ENCODE measurements around the gene DRAM2.
"Not testable (repeated sequence)": the region's sequence is repeated elsewhere in the genome, so short reads cannot be mapped to it uniquely, and the experiment has no call there.

DRAM2 gene

DNA sequence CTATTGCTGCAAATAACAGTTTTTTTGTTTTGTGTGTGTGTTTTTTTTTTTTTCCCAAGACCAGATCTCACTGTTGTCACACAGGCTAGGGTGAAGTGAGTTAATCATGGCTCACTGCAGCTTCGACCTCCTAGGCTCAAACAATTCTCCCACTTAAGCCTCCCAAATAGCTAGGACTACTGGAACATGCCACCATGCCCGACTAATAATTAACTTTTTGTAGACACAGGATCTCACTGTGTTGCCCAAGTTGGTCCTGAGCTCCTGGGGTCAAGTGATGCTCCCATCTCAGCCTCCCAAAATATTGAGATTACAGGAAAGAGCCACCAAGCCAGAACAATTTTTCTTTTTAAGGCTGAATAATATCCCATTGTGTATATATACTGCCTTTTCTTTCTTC lies 34.9 kb downstream of the DRAM2 start:
- Histone ChIP-seq H3K27me3 (ENCODE audit: control insufficient read depth, insufficient read depth, low read length) (no peaks in the 10 kb centered on the region), H3K27ac (ENCODE audit: low read depth, low read length) (no peak overlapping the region), H3K9me3 (ENCODE audit: control insufficient read depth, insufficient read depth, low read depth, low read length) (peaks cover 35% of the 10 kb centered on the region), H3K4me3 (ENCODE audit: low read depth, low read length) (no peak overlapping the region), H3K9ac (ENCODE audit: low read length) (no peak overlapping the region), H3K4me1 (ENCODE audit: control insufficient read depth, insufficient read depth, low read length) (no peaks in the 10 kb centered on the region), H3K36me3 (ENCODE audit: control insufficient read depth, insufficient read depth, low read length) (no peaks in the 10 kb centered on the region)

DNA sequence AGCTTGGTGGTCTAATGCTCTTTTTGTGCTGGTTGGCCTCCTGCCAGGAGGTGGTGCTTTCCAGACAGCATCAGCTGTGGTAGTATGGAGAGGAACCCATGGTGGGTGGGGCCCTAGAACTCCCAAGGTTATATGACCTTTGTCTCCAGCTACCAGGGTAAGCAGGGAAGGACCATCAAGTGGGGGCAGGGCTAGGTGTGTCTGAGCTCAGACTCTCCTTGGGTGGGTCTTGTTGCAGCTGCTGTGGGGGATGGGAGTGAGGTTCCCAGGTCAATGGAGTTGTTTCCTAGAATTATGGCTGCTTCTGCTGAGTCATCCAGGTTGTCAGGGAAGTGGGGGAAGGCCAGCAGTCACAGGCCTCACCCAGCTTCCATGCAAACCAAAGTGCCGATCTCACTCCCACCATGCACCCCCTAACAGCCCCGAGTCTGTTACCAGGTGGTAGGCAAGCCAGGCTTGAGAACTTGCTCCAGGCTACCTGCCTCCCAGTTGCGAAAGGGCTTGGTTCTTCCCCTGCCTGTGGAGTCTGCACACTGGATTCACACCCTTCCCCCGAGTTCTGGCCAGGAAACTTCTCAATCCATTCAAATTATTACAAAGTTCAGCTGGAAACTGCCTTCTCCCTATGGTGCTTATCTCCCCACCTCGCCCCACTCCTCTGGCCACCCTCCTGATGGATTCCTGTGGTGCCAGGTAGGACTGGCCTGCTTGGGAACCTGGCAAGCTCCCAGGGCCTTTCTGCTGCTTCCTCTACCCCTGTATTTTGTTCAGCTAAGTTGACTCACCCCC lies 37.8 kb downstream of the DRAM2 start:
- Histone ChIP-seq H3K9me3 (ENCODE audit: control insufficient read depth, insufficient read depth, low read depth, low read length) (peaks cover 56% of the 10 kb centered on the region), H3K4me3 (ENCODE audit: low read depth, low read length) (no peak overlapping the region), H3K27ac (ENCODE audit: low read depth, low read length) (no peak overlapping the region), H3K27me3 (ENCODE audit: control insufficient read depth, insufficient read depth, low read length) (no peaks in the 10 kb centered on the region), H3K9ac (ENCODE audit: low read length) (no peak overlapping the region), H3K4me1 (ENCODE audit: control insufficient read depth, insufficient read depth, low read length) (no peaks in the 10 kb centered on the region), H3K36me3 (ENCODE audit: control insufficient read depth, insufficient read depth, low read length) (no peaks in the 10 kb centered on the region)

DNA sequence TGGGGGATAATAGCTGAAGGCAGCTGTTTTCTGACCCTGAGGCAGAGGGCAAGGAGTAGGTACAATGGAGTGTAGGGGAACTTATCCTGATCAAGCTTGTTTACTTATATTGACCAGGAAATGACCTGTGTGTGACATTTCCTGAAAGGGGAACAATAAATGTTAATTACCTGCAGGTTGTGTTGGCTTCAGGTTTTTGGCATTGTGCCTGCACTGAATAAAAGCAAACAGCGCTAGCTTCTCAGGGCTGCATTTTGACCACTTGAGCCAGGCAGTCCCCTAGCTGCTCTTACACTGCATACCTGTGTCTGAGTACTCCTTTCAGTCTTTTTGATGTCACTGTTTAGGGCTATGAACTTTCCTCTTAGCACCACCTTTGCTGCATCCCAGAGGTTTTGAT lies 40.6 kb downstream of the DRAM2 start:
- H3K36me3 ChIP-seq (ENCODE audit: control insufficient read depth, insufficient read depth, low read length): no peaks in the 10 kb centered on the region
- peaks cover 69% of the 10 kb centered on the region for H3K9me3 ChIP-seq (ENCODE audit: control insufficient read depth, insufficient read depth, low read depth, low read length)
- H3K9ac ChIP-seq (ENCODE audit: low read length): no peak overlapping the region
- no peak overlapping the region for H3K27ac ChIP-seq (ENCODE audit: low read depth, low read length)
- H3K4me3 ChIP-seq (ENCODE audit: low read depth, low read length): no peak overlapping the region
- H3K27me3 ChIP-seq (ENCODE audit: control insufficient read depth, insufficient read depth, low read length): no peaks in the 10 kb centered on the region
- no peaks in the 10 kb centered on the region for H3K4me1 ChIP-seq (ENCODE audit: control insufficient read depth, insufficient read depth, low read length)

DNA sequence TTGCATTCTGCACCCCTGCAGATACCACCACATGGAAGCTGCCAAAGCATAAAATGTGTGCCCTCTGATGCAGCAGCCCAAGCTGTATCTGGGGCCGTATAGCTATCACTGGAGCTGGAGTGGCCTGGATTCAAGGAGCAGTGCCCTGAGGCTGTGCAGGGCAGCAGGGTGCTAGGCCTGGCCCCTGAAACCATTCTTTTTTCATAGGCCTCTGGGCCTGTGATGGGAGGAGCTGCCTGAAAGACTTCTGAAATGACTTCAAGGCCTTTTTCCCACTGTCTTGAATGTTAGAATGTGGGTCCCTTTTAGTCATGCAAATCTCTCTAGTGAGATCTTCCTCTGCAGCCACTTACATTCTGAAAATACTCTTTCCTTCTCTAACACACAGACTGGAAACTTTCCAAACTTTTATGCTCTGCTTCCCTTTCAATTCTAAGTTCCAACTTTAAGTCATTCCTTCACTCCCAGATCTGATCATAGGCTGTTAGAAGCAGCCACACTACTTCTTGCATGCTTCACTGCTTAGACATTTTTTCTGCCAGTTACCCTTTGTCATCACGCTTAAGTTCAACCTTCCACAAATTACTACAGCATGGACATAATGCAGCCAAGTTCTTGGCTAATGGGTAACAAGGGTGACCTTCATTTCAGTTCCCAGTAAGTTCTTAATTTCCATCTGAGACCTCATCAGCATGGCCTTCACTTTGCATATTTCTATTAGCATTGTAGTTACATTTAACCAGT lies 42.4 kb downstream of the DRAM2 start:
- Histone ChIP-seq H3K27me3 (ENCODE audit: control insufficient read depth, insufficient read depth, low read length) (no peaks in the 10 kb centered on the region), H3K9ac (ENCODE audit: low read length) (no peak overlapping the region), H3K4me1 (ENCODE audit: control insufficient read depth, insufficient read depth, low read length) (no peaks in the 10 kb centered on the region), H3K4me3 (ENCODE audit: low read depth, low read length) (no peak overlapping the region), H3K27ac (ENCODE audit: low read depth, low read length) (no peak overlapping the region), H3K9me3 (ENCODE audit: control insufficient read depth, insufficient read depth, low read depth, low read length) (peaks cover 60% of the 10 kb centered on the region), H3K36me3 (ENCODE audit: control insufficient read depth, insufficient read depth, low read length) (no peaks in the 10 kb centered on the region)

DNA sequence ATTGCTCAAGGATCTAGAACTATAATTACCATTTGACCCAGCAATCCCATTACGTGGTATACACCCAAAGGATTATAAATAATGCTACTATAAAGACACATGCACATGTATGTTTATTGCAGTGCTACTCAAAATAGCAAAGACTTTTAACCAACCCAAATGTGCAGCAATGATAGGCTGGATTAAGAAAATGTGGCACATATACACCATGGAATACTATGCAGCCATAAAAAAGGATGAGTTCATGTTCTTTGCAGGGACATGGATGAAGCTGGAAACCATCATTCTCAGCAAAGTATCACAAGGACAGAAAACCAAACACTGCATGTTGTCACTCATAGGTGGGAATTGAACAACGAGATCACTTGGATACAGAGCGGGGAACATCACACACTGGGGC lies 44.5 kb downstream of the DRAM2 start:
- H3K9me3 ChIP-seq (ENCODE audit: control insufficient read depth, insufficient read depth, low read depth, low read length): peaks cover 42% of the 10 kb centered on the region
- not testable (repeated sequence) for H3K4me1 ChIP-seq (ENCODE audit: control insufficient read depth, insufficient read depth, low read length); H3K36me3 ChIP-seq (ENCODE audit: control insufficient read depth, insufficient read depth, low read length); H3K27ac ChIP-seq (ENCODE audit: low read depth, low read length); H3K4me3 ChIP-seq (ENCODE audit: low read depth, low read length); H3K9ac ChIP-seq (ENCODE audit: low read length); H3K27me3 ChIP-seq (ENCODE audit: control insufficient read depth, insufficient read depth, low read length)

DNA sequence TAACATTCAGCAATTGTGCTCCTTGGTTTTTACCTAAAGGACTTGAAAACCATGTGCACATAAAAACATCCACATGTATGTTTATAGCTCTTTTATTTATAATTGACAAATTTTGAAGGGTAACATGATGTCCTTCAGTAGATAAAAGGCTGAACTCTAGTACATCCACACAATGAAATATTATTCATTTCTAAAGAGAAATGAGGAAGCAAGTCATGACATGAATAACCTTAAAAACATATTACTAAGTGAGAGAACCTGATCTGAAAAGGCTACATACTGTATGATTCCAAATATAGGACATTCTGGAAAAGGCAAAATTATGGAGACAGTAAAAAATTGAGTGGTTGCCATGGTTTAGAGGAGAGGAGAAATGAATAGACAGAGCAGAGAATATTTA lies 50.3 kb downstream of the DRAM2 start:
- Histone ChIP-seq H3K36me3 (ENCODE audit: control insufficient read depth, insufficient read depth, low read length) (no peaks in the 10 kb centered on the region), H3K4me1 (ENCODE audit: control insufficient read depth, insufficient read depth, low read length) (no peaks in the 10 kb centered on the region), H3K9me3 (ENCODE audit: control insufficient read depth, insufficient read depth, low read depth, low read length) (peaks cover 18% of the 10 kb centered on the region), H3K4me3 (ENCODE audit: low read depth, low read length) (no peak overlapping the region), H3K27me3 (ENCODE audit: control insufficient read depth, insufficient read depth, low read length) (no peaks in the 10 kb centered on the region), H3K9ac (ENCODE audit: low read length) (no peak overlapping the region), H3K27ac (ENCODE audit: low read depth, low read length) (no peak overlapping the region)

DNA sequence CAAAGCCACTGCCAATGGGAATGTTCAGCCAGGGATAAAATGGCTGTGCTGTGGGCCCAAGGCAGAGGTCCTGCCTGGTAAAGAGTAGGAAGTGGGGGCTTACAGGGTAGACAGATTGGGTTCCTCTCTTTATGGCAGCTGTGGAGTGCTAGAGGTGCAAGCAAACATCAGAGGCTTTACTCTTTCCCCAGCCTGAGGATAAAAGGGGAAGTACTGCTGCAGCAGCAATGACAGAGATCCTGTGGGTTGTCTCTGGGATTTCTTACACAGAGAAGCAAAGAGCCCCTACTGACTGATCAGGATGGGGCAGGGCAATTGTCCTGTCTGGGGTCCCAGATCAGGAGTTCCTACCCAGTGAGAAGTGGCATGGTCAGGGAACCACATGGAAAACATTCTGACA lies 54.2 kb downstream of the DRAM2 start:
- Histone ChIP-seq H3K36me3 (ENCODE audit: control insufficient read depth, insufficient read depth, low read length) (no peaks in the 10 kb centered on the region), H3K4me1 (ENCODE audit: control insufficient read depth, insufficient read depth, low read length) (no peaks in the 10 kb centered on the region), H3K27me3 (ENCODE audit: control insufficient read depth, insufficient read depth, low read length) (no peaks in the 10 kb centered on the region), H3K4me3 (ENCODE audit: low read depth, low read length) (no peak overlapping the region), H3K27ac (ENCODE audit: low read depth, low read length) (no peak overlapping the region), H3K9ac (ENCODE audit: low read length) (no peak overlapping the region), H3K9me3 (ENCODE audit: control insufficient read depth, insufficient read depth, low read depth, low read length) (peaks cover 22% of the 10 kb centered on the region)

DNA sequence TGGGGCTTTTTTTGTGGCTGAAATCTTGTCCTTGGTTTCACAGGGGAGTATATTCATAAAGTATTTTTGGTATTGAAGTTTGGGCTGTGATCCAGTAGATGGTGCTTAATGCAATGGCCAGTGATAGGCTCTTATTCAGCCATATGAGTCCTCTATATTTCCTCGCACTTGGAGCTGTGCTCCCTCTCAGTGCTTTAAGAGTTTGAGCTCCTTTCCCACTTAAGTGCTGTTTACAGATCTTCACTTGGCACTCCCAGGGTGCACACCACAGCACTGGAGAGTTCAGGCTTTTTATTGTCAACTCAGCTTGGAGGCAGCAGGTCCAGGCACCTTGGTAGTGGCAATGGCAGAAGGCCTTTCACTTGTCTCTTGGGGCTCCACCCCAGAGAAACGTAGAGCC lies 54.9 kb downstream of the DRAM2 start:
- no peak overlapping the region for H3K9ac ChIP-seq (ENCODE audit: low read length)
- no peak overlapping the region for H3K4me3 ChIP-seq (ENCODE audit: low read depth, low read length)
- H3K27me3 ChIP-seq (ENCODE audit: control insufficient read depth, insufficient read depth, low read length): no peaks in the 10 kb centered on the region
- no peaks in the 10 kb centered on the region for H3K4me1 ChIP-seq (ENCODE audit: control insufficient read depth, insufficient read depth, low read length)
- H3K9me3 ChIP-seq (ENCODE audit: control insufficient read depth, insufficient read depth, low read depth, low read length): peaks cover 18% of the 10 kb centered on the region
- no peak overlapping the region for H3K27ac ChIP-seq (ENCODE audit: low read depth, low read length)
- H3K36me3 ChIP-seq (ENCODE audit: control insufficient read depth, insufficient read depth, low read length): no peaks in the 10 kb centered on the region

DNA sequence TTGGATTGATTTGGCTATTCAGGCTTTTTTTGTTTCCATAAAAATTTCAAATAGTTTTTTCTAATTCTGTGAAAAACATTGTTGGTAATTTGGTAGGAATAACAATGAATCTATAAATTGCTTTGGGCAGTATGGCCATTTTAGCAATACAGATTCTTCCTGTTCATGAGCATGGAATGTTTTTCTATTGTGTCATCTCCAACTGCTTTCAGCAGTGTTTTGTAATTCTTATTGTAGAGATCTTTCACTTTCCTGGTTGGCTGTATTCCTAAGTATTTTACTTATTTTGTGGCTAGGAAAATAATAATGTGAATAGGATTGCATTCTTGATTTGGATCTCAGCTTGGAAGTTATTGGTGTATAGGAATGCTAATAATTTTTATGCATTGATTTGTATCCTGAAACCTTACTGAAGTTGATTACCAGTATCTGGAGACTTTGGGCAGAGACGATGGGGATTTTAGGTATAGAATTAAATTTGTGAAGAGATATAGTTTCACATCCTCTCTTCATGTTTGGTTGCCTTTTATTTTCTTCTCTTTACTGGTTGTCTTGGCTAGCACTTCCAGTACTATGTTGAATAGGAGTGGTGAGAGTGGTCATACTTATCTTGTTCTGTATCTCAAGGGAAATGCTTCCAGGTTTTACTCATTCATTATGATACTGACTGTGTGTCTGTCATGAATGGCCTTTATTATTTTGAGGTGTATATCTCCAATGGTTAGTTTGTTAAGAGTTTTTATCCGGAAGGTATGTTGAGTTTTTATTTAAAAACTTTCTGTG lies 57.3 kb downstream of the DRAM2 start:
- no peak overlapping the region for H3K27ac ChIP-seq (ENCODE audit: low read depth, low read length)
- no peak overlapping the region for H3K4me3 ChIP-seq (ENCODE audit: low read depth, low read length)
- H3K4me1 ChIP-seq (ENCODE audit: control insufficient read depth, insufficient read depth, low read length): no peaks in the 10 kb centered on the region
- no peak overlapping the region for H3K9ac ChIP-seq (ENCODE audit: low read length)
- no peaks in the 10 kb centered on the region for H3K36me3 ChIP-seq (ENCODE audit: control insufficient read depth, insufficient read depth, low read length)
- H3K27me3 ChIP-seq (ENCODE audit: control insufficient read depth, insufficient read depth, low read length): no peaks in the 10 kb centered on the region
- peaks cover 14% of the 10 kb centered on the region; the same call in 1 of the 2 replicates for H3K9me3 ChIP-seq (ENCODE audit: control insufficient read depth, insufficient read depth, low read depth, low read length)

DNA sequence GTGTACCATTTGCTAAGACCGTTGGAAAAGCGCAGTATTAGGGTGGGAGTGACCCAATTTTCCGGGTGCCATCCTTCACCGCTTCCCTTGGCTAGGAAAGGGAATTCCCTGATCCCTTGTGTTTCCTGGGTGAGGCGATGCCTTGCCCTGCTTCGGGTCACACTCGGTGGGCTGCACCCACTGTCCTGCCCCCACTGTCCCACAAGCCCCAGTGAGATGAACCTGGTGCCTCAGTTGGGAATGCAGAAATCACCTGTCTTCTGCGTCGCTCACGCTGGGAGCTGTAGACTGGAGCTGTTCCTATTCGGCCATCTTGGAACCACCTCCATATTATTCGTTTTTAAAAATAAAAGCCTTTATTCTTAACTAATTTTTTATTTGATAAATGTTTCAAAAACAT lies 60.6 kb downstream of the DRAM2 start:
- not testable (repeated sequence) for H3K27me3 ChIP-seq (ENCODE audit: control insufficient read depth, insufficient read depth, low read length); H3K4me1 ChIP-seq (ENCODE audit: control insufficient read depth, insufficient read depth, low read length); H3K36me3 ChIP-seq (ENCODE audit: control insufficient read depth, insufficient read depth, low read length); H3K4me3 ChIP-seq (ENCODE audit: low read depth, low read length); H3K9me3 ChIP-seq (ENCODE audit: control insufficient read depth, insufficient read depth, low read depth, low read length); H3K9ac ChIP-seq (ENCODE audit: low read length); H3K27ac ChIP-seq (ENCODE audit: low read depth, low read length)

DNA sequence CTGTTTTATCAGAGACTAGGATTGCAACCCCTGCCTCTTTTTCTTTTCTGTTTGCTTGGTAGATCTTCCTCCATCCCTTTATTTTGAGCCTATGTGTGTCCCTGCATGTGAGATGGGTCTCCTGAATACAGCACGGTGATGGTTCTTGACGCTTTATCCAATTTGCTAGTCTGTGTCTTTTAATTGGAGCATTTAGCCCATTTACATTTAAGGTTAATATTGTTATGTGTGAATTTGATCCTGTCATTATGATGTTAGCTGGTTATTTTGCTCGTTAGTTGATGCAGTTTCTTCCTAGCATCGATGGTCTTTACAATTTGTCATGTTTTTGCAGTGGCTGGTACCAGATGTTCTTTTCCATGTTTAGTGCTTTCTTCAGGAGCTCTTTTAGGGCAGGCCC lies 62.6 kb downstream of the DRAM2 start:
- H3K27me3 ChIP-seq (ENCODE audit: control insufficient read depth, insufficient read depth, low read length); H3K36me3 ChIP-seq (ENCODE audit: control insufficient read depth, insufficient read depth, low read length): not testable (repeated sequence)

More for the DNA sequence above, 62.6 kb downstream of the DRAM2 start:
- not testable (repeated sequence) for H3K4me1 ChIP-seq (ENCODE audit: control insufficient read depth, insufficient read depth, low read length); H3K9me3 ChIP-seq (ENCODE audit: control insufficient read depth, insufficient read depth, low read depth, low read length); H3K9ac ChIP-seq (ENCODE audit: low read length); H3K27ac ChIP-seq (ENCODE audit: low read depth, low read length); H3K4me3 ChIP-seq (ENCODE audit: low read depth, low read length)

All from HUES6 (cell line).